ENCODE results near the gene ATF7.

DNA sequence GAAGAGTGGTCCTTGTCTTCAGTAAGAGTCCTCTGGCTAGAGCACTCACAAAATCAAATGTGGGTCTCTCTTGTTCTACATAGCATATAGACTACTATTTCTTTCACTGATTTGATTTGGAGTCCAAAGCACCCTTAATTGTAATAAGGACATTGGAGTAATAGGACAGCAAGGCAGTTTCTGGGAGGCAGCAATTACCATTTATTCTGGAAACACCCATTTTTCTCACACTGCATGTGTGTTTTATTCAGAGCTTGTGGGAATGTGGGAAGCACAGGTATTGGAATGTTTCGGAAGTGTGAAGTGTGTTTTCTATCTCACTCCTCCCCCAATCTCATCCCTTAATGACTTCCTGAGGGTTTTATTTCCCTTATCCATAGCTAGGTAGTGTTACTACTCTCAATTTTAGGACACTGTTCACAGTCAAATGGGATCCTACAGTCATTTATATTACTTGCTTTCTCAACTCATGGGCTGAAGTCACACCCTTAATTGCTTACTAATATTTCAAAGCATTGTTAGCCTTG, 154.1 kb downstream of the ATF7 start:
- TF ChIP-seq, protein P1, sequence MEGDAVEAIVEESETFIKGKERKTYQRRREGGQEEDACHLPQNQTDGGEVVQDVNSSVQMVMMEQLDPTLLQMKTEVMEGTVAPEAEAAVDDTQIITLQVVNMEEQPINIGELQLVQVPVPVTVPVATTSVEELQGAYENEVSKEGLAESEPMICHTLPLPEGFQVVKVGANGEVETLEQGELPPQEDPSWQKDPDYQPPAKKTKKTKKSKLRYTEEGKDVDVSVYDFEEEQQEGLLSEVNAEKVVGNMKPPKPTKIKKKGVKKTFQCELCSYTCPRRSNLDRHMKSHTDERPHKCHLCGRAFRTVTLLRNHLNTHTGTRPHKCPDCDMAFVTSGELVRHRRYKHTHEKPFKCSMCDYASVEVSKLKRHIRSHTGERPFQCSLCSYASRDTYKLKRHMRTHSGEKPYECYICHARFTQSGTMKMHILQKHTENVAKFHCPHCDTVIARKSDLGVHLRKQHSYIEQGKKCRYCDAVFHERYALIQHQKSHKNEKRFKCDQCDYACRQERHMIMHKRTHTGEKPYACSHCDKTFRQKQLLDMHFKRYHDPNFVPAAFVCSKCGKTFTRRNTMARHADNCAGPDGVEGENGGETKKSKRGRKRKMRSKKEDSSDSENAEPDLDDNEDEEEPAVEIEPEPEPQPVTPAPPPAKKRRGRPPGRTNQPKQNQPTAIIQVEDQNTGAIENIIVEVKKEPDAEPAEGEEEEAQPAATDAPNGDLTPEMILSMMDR (IDR thresholded peaks at IDR 0.05; ENCODE audit: insufficient read depth, low read length), result no peak
- TF ChIP-seq, protein P2, sequence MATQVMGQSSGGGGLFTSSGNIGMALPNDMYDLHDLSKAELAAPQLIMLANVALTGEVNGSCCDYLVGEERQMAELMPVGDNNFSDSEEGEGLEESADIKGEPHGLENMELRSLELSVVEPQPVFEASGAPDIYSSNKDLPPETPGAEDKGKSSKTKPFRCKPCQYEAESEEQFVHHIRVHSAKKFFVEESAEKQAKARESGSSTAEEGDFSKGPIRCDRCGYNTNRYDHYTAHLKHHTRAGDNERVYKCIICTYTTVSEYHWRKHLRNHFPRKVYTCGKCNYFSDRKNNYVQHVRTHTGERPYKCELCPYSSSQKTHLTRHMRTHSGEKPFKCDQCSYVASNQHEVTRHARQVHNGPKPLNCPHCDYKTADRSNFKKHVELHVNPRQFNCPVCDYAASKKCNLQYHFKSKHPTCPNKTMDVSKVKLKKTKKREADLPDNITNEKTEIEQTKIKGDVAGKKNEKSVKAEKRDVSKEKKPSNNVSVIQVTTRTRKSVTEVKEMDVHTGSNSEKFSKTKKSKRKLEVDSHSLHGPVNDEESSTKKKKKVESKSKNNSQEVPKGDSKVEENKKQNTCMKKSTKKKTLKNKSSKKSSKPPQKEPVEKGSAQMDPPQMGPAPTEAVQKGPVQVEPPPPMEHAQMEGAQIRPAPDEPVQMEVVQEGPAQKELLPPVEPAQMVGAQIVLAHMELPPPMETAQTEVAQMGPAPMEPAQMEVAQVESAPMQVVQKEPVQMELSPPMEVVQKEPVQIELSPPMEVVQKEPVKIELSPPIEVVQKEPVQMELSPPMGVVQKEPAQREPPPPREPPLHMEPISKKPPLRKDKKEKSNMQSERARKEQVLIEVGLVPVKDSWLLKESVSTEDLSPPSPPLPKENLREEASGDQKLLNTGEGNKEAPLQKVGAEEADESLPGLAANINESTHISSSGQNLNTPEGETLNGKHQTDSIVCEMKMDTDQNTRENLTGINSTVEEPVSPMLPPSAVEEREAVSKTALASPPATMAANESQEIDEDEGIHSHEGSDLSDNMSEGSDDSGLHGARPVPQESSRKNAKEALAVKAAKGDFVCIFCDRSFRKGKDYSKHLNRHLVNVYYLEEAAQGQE (IDR thresholded peaks at IDR 0.05; ENCODE audit: insufficient replicate concordance, low read depth), result no peak
- TF ChIP-seq POLR2AphosphoS5 (IDR thresholded peaks at IDR 0.05; ENCODE audit: low read depth) (no peak), GABPA (IDR thresholded peaks at IDR 0.05; ENCODE audit: low read depth) (no peak)

Data from HL-60 (cell line).